ENCODE data around the gene IL2RA. TPM values are rescaled to one million over a fixed set of nuclear protein-coding genes. Genes with fewer than 3 reads are reported as not detected.

The IL2RA gene
- total RNA-seq, 2 donors from 2014 or later, result 1.7 to 2.4 TPM

Other genes with a start within 250 kb of the IL2RA start
- gene GDI2, start 248.9 kb downstream of the IL2RA start, total RNA-seq, result 100 to 1,000 TPM; 243 to 266 TPM
- gene ANKRD16, start 172.5 kb downstream of the IL2RA start, total RNA-seq, result 1 to 10 TPM; 5.5 to 8.1 TPM
- gene FBH1, start 172.1 kb downstream of the IL2RA start, total RNA-seq, result 10 to 100 TPM; 67.7 to 87.5 TPM
- gene IL15RA, start 84.8 kb downstream of the IL2RA start, total RNA-seq, result 10 to 100 TPM; 11.5 to 16.0 TPM
- 100 to 1,000 TPM in 1 of 2 donors, 10 to 100 TPM in 1; 80.3 to 110 TPM for gene RBM17, start 26.7 kb upstream of the IL2RA start, total RNA-seq
- 10 to 100 TPM; 23.4 to 70.7 TPM for gene PFKFB3, start 140.6 kb upstream of the IL2RA start, total RNA-seq